KBM-7 (cell line): ENCODE data around the gene LRP1B.

Experiments
- DNase-seq: peaks from one replicate; pipeline ENCODE4 v3.0.0-alpha.2; 2015
- in situ Hi-C: fragments of 300-500 bp; cut with MboI; formaldehyde crosslinking; loops from 2 replicates; pipeline ENCODE4 v1.14.3; 2020; ENCODE audit warnings: low sequenced_read_pairs, low pct_unique_long_range_greater_than_20kb, mixed read lengths

The LRP1B gene

GRCh38 chr2:142131010-142131669, at the start of gene LRP1B:
Gene LRP1B (minus strand): TSS chr2:142131016. CDS start chr2:142130729, 287 bp downstream.
- DNase-seq: peak; percentile 48
- in situ Hi-C loops: no loop called here

- no peak for DNase-seq
- in situ Hi-C loops: no loop called here
Observed at GRCh38 chr2:142179686-142180085, 48.9 kb upstream of the LRP1B start.

- in situ Hi-C loops: no loop called here
- DNase-seq: no peak
Observed at GRCh38 chr2:142178604-142179003, 47.8 kb upstream of the LRP1B start.

GRCh38 chr2:142176941-142177340, 46.1 kb upstream of the LRP1B start:
- DNase-seq: no peak
- in situ Hi-C loops: no loop called here

GRCh38 chr2:142175813-142176338, 45.1 kb upstream of the LRP1B start:
- in situ Hi-C loops: no loop called here
- DNase-seq: no peak

GRCh38 chr2:142174176-142174575, 43.4 kb upstream of the LRP1B start:
- no peak for DNase-seq
- in situ Hi-C loops: no loop called here

- no peak for DNase-seq
Observed at GRCh38 chr2:142170847-142171246, 40.0 kb upstream of the LRP1B start.

GRCh38 chr2:142165790-142166189, 35.0 kb upstream of the LRP1B start:
- DNase-seq: peak; percentile 69
- in situ Hi-C loops: no loop called here

More at GRCh38 chr2:142170847-142171246, 40.0 kb upstream of the LRP1B start:
- in situ Hi-C loops: no loop called here

- DNase-seq: no peak
- in situ Hi-C loops: no loop called here
Observed at GRCh38 chr2:142153601-142154000, 22.8 kb upstream of the LRP1B start.

GRCh38 chr2:142150453-142150852, 19.6 kb upstream of the LRP1B start:
- in situ Hi-C loops: no loop called here
- no peak for DNase-seq

- no peak for DNase-seq
- in situ Hi-C loops: no loop called here
Observed at GRCh38 chr2:142144547-142144946, 13.7 kb upstream of the LRP1B start.

- in situ Hi-C loops: no loop called here
- no peak for DNase-seq
Observed at GRCh38 chr2:142142595-142142994, 11.8 kb upstream of the LRP1B start.

- peak; percentile 45 for DNase-seq
- in situ Hi-C loops: no loop called here
Observed at GRCh38 chr2:142140434-142140845, 9.6 kb upstream of the LRP1B start.

GRCh38 chr2:142139384-142139783, 8.6 kb upstream of the LRP1B start:
- DNase-seq: no peak
- in situ Hi-C loops: no loop called here

- no peak for DNase-seq
- in situ Hi-C loops: no loop called here
Observed at GRCh38 chr2:142136571-142136970, 5.8 kb upstream of the LRP1B start.

GRCh38 chr2:142134911-142135310, 4.1 kb upstream of the LRP1B start:
- no peak for DNase-seq
- in situ Hi-C loops: no loop called here

GRCh38 chr2:142130111-142131009, 456 bp downstream of the LRP1B start:
- in situ Hi-C loops: no loop called here
- DNase-seq: peak; percentile 24

GRCh38 chr2:142128105-142128504, 2.7 kb downstream of the LRP1B start:
- no peak for DNase-seq
- in situ Hi-C loops: no loop called here

GRCh38 chr2:142127248-142127647, 3.6 kb downstream of the LRP1B start:
- no peak for DNase-seq
- in situ Hi-C loops: no loop called here

GRCh38 chr2:142124706-142125105, 6.1 kb downstream of the LRP1B start:
- in situ Hi-C loops: no loop called here
- DNase-seq: no peak
